IgD-negative memory B cell (primary cell): ENCODE results near the gene TRAP1. TPM values are rescaled to one million over a fixed set of nuclear protein-coding genes. Genes with fewer than 3 reads are reported as not detected.
"Not testable (repeated sequence)": the region's sequence is repeated elsewhere in the genome, so short reads cannot be mapped to it uniquely, and the experiment has no call there.

Source experiments
- H3K27ac Mint-ChIP-seq, 3 donors: one replicate each; pipeline ENCODE4 v1.8.0; 2020 to 2022; ENCODE audit warnings: mild to moderate bottlenecking in 3 of 3, mixed read lengths in 3 of 3, moderate library complexity in 1 of 3
- H3K27me3 Mint-ChIP-seq: one replicate; pipeline ENCODE4 v1.8.0; 2021; ENCODE audit warnings: mixed read lengths
- H3K36me3 Mint-ChIP-seq: one replicate; pipeline ENCODE4 v1.8.0; 2020; ENCODE audit warnings: mild to moderate bottlenecking, mixed read lengths
- H3K4me1 Mint-ChIP-seq, 3 donors: one replicate each; pipeline ENCODE4 v1.8.0; 2020 to 2022; ENCODE audit warnings: mixed read lengths in 3 of 3, mild to moderate bottlenecking in 1 of 3
- H3K4me3 Mint-ChIP-seq, 4 donors: one replicate each; pipeline ENCODE4 v1.8.0; 2020 to 2022; ENCODE audit warnings: mild to moderate bottlenecking in 4 of 4, mixed read lengths in 4 of 4, moderate library complexity in 3 of 4
- H3K9me3 Mint-ChIP-seq, 3 donors: one replicate each; pipeline ENCODE4 v1.8.0; 2020 to 2021; ENCODE audit warnings: mixed read lengths in 3 of 3, mild to moderate bottlenecking in 1 of 3
- polyA plus RNA-seq: library from polyadenylated mRNA; unstranded; fragments of 300-500 nt; fragmentation: Illumina TruSeq; gene quantifications from one replicate; pipeline ENCODE4 v1.2.3, GENCODE V29; 2021

Gene TRAP1
- polyA plus RNA-seq, 1 donor from 2014 or later, result 62.7 TPM

DNA sequence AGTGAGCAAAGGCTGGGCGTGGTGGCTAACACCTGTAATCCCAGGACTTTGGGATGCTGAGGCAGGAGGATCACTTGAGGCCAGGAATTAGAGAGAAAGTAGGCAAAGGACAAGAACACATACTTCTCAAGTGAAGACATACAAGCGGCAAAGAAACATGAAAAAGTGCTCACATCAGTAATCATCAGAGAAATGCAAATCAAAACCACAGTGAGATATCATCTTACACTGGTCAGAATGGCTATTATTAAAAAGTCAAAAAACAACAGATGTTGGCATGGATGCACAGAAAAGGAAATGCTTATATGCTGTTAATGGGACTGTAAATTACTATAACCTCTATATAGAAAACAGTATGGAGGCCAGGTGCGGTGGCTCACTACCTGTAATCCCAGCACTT is 93.7 kb downstream of the TRAP1 start:
- H3K4me1 Mint-ChIP-seq, result peaks cover 36 to 46% (median 41%) of the 10 kb centered on the region in 3 donors
- no peaks in the 10 kb centered on the region for H3K27me3 Mint-ChIP-seq
- H3K9me3 Mint-ChIP-seq, result no peaks in the 10 kb centered on the region
- no peaks in the 10 kb centered on the region for H3K36me3 Mint-ChIP-seq
- H3K27ac Mint-ChIP-seq, result no peak overlapping the region
- peak overlapping the region in 3 of 4 donors; percentile 6 to 86 (median 79) for H3K4me3 Mint-ChIP-seq

DNA sequence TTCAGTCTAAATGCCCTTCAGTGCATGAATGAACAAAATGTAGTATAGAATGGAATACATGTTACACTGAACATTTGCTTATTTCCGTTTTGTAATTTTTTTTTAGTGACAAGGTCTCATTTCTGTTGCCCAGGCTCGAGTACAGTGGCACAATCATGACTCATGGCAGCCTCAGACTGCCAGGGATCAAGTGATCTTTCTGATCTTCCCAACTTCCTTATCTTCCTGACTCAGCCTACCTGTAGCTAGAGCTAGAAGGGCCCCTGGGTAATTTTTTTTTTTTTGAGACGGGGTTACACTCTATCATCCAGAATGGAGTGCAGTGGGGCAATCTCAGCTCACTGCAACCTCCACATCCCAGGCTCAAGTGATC is 98.6 kb downstream of the TRAP1 start:
- Mint-ChIP-seq H3K9me3 (no peaks in the 10 kb centered on the region), H3K4me1 (peaks cover 28 to 34% (median 33%) of the 10 kb centered on the region in 3 donors), H3K27ac (peak overlapping the region in 1 of 3 donors; percentile 58), H3K36me3 (peaks cover 8% of the 10 kb centered on the region), H3K4me3 (peak overlapping the region in 2 of 4 donors; percentile 17 to 58), H3K27me3 (no peaks in the 10 kb centered on the region)

DNA sequence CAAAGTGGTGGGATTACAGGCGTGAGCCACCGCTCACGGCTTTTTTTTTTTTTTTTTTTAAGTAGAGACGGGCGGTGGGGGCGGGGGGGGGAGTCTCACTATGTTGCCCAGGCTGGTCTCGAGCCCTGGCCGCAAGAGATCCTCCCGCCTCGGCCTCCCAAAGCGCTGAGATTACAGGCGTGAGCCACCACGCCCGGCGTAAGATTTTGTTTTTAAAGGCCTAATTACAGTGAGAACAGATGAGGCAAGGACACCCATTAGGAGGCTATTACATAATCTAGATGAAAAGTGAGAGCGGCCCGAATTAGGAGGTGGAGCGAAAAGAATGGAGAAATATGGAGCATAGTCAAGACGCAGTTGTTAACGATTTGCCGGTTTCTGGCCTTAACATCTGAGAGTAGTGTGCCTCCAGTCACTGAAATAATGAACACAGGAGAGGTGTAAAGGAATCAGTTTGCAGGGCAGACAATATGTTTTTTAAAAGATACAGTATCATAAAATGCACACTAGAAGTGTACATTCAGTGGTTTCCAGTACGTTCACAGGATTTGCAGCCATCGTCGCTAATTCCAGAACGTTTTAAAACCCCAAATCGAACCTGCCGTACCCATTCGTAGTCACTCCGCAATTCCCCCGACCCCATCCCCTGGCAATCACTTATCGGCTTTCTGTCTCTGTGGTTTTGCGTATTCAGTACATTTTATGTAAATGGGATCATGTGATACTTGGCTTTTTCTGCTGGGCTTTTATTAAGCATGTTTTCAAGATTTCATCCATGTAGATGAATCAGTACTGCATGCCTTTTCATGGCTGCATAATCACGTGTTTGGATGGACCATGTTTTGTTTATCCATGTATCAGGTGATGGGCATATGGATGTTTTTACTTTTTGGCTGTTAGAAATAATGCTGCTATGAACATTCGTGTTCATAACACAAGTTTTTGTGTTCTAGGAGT is 104.5 kb downstream of the TRAP1 start:
- no peaks in the 10 kb centered on the region for H3K9me3 Mint-ChIP-seq
- peaks cover 10% of the 10 kb centered on the region for H3K36me3 Mint-ChIP-seq
- peak overlapping the region in 2 of 3 donors; percentile 77 to 95 for H3K27ac Mint-ChIP-seq
- H3K4me3 Mint-ChIP-seq, result peak overlapping the region; percentile 91 to 99 (median 96)
- peaks cover 26 to 35% (median 32%) of the 10 kb centered on the region in 3 donors for H3K4me1 Mint-ChIP-seq
- H3K27me3 Mint-ChIP-seq, result no peaks in the 10 kb centered on the region

DNA sequence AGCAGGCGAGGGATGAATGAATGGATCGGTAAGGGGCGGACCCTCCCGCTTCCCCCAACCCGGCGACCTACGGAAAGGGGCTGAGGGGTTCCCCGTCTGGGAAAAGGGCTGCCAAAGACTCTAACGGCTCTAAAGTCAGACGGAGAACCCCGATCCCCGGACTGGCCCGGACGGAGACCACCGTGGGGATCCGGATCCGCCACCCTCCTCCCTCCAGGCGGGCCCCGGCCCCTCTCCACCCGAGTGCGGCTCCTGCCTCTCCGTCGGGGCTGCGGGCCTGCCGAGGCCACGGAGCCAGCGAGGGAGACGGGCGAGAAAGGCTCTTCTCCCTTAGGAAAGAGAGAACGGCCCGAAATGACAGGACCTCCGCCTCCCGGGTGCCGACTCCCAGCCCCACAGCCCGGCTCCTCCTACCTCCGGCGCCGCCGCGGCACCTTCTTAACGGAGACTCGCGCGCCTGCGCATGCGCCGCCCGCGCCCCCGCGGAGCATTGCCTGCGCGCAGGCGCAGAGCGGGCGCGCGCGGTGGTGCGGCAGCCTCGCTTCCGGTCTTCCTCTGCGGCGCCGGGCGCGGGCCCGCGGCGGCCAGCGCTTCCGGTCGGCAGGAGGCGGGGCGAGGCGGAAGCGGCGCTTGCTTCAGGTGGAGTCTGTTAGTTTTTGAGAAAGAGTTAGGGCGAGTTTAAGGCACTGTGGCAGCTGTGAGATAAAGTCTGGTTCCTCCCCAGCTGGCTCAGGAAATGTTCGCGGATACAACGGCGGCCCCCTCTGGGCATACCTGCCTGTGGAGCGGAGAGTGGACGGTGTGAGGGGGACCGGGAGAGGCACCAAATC is 106.0 kb downstream of the TRAP1 start, which contains the start of gene SLX4:
Gene SLX4 (minus strand): TSS at position 461 of the 830 bp plus-strand sequence. CDS start 2,642 bp downstream, outside the sequence.
- peak within 1 kb of the TSS; percentile 93 to 97 (median 95) for H3K27ac Mint-ChIP-seq
- peak within 1 kb of the TSS; percentile 94 to 100 (median 98) for H3K4me3 Mint-ChIP-seq
- no peaks in the 10 kb centered on the region for H3K9me3 Mint-ChIP-seq
- peaks cover 12% of the 10 kb centered on the region for H3K36me3 Mint-ChIP-seq
- no peaks in the 10 kb centered on the region for H3K27me3 Mint-ChIP-seq
- peaks cover 31 to 46% (median 33%) of the 10 kb centered on the region in 3 donors for H3K4me1 Mint-ChIP-seq

DNA sequence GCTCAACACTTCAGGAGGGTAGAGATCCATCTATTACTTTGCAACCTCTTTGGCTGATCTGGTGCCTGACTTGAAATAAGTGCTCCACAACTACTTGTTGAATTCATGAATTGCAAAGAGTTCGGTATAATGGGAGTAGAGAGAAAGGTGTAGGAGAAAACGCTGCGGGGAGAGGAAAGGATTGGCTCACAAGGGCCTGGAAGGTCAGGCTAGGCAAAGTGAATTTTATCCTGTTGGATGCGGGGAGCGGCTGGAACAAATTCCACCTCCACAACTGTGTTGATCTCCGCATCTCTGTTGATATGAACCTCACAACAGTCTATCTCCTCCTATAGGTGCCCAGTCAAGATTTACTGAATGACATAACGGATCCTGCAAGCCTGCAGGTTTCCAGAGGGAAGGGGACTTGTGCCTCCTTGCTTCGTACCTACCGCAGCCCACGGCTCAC is 106.6 kb downstream of the TRAP1 start:
- Mint-ChIP-seq H3K4me3 (peak overlapping the region; percentile 94 to 100 (median 98)), H3K27ac (peak overlapping the region; percentile 82 to 95 (median 90)), H3K27me3 (no peaks in the 10 kb centered on the region), H3K9me3 (no peaks in the 10 kb centered on the region), H3K4me1 (peaks cover 31 to 46% (median 33%) of the 10 kb centered on the region in 3 donors), H3K36me3 (peaks cover 12% of the 10 kb centered on the region)

DNA sequence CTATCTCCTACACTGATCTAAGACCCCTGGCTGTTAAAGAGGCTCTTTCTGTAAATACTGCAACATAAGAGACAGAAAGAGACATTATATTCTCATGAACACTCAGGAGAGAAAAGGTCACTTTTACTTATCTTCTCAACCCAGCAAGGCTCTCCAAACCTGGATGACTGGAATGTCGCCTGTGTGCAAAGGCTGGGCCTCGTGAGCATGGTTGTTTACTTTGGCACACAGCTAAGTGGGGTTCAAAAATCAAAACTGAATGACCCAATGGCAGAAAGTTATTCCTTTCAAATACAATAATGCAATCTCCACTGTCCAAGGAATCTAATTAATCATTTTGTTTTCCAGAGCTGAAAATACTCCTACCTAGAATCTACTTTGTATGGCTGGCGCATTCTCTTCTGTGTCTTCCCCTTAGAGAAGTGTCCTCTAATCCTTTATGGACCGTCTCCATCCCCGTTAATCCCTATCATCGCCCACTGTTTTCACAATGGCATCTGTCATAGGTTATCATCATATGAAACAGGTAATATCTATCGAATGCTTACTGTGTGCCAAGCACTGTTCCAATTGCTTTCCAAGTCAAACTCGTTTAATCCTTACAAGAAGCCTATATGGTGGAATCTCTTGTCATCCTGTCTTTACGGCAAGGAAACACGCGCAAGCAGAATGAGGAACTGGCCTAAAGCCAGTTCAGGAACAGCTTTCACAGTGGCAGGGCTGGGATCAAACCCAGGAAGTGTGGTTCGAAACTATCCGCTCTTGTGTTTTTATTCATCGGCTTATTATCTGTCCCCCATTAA is 107.2 kb downstream of the TRAP1 start:
- peaks cover 9% of the 10 kb centered on the region for H3K36me3 Mint-ChIP-seq
- no peaks in the 10 kb centered on the region for H3K9me3 Mint-ChIP-seq
- H3K27me3 Mint-ChIP-seq, result no peaks in the 10 kb centered on the region
- peak overlapping the region; percentile 94 to 100 (median 98) for H3K4me3 Mint-ChIP-seq
- H3K27ac Mint-ChIP-seq, result peak overlapping the region in 2 of 3 donors; percentile 82 to 95
- peaks cover 31 to 43% (median 33%) of the 10 kb centered on the region in 3 donors for H3K4me1 Mint-ChIP-seq

DNA sequence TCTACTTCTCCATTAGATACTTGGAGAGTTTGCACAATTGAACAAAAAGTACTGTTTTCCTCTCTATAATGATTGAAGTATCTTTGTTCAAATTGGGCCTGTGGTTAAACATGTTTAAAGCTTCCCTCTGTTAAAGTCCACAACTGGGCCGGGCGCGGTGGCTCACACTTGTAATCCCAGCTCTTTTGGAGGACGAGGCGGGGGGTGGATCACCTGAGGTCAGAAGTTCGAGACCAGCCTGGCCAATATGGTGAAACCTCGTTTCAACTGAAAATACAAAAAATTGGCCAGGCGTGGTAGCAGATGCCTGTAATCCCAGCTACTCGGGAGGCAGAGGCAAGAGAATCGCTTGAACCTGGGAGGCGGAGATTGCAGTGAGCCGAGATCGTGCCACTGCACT is 108.3 kb downstream of the TRAP1 start:
- H3K4me3 Mint-ChIP-seq, result peak overlapping the region in 1 of 4 donors; percentile 94
- H3K36me3 Mint-ChIP-seq, H3K9me3 Mint-ChIP-seq, H3K27me3 Mint-ChIP-seq: not testable (repeated sequence)
- peak overlapping the region in 1 of 3 donors; percentile 8 for H3K27ac Mint-ChIP-seq
- peaks cover 28 to 39% (median 33%) of the 10 kb centered on the region in 3 donors for H3K4me1 Mint-ChIP-seq

DNA sequence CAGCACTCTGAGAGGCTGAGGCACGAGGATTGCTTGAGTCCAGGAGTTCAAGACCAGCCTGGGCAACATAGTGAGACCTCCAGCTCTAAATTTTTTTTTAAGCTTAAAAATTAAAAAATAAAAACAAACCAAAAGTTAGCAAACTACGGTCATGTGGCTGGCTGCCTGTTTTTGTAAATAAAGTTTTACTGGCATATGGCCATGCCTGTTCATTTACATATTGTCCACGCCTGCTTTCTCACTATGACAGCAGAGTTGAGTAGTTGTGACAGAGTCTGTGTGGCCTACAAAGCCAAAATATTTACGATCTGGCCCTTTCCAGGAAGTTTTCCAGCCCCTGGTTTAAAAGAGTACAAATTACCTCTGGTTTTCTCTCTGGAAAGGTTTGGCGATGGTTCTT is 109.3 kb downstream of the TRAP1 start:
- Mint-ChIP-seq H3K4me3 (no peak overlapping the region), H3K4me1 (peaks cover 22 to 34% (median 28%) of the 10 kb centered on the region in 3 donors), H3K9me3 (no peaks in the 10 kb centered on the region), H3K27me3 (no peaks in the 10 kb centered on the region), H3K27ac (no peak overlapping the region), H3K36me3 (peaks cover 8% of the 10 kb centered on the region)

Other genes with a start within 250 kb of the TRAP1 start
- gene C16orf90, start 222.0 kb downstream of the TRAP1 start, polyA plus RNA-seq, result not detected
- 3.9 TPM for gene CLUAP1, start 216.5 kb downstream of the TRAP1 start, polyA plus RNA-seq
- gene NLRC3, start 140.1 kb downstream of the TRAP1 start, polyA plus RNA-seq, result 19.8 TPM
- gene SLX4, start 105.9 kb downstream of the TRAP1 start, polyA plus RNA-seq, result 1.4 TPM
- 12.4 TPM for gene DNASE1, start 62.8 kb downstream of the TRAP1 start, polyA plus RNA-seq
- 18.5 TPM for gene CREBBP, start 163.2 kb upstream of the TRAP1 start, polyA plus RNA-seq